Osteoblast (primary cell): ENCODE results near the gene RHOU. TPM values are rescaled to one million over a fixed set of nuclear protein-coding genes. Genes with fewer than 3 reads are reported as not detected.

ENCODE experiments used
- DNase-seq: peaks from one replicate; pipeline ENCODE4 v3.0.0; 2011; ENCODE audit warnings: low spot score, mixed read lengths; ENCODE audit not compliant: insufficient read length; ENCODE audit errors: missing footprints
- H2AFZ ChIP-seq: 2 replicates; pipeline ENCODE4 v1.6.0; 2011; ENCODE audit warnings: mild to moderate bottlenecking, low read length
- H3K27ac ChIP-seq: 2 replicates; pipeline ENCODE4 v1.5.1; 2011; ENCODE audit warnings: mild to moderate bottlenecking, low read depth, low read length, moderate library complexity
- H3K27me3 ChIP-seq: 2 replicates; pipeline ENCODE4 v1.6.0; 2012; ENCODE audit warnings: mild to moderate bottlenecking, control low read depth, inconsistent platforms, low read length, moderate library complexity; ENCODE audit not compliant: insufficient read depth
- H3K36me3 ChIP-seq: 2 replicates; pipeline ENCODE4 v1.5.1; 2011; ENCODE audit warnings: mild to moderate bottlenecking, low read length, control low read depth, moderate library complexity; ENCODE audit not compliant: insufficient read depth
- H3K4me1 ChIP-seq: 2 replicates; pipeline ENCODE4 v1.5.1; 2011; ENCODE audit warnings: mild to moderate bottlenecking, low read length, control low read depth, moderate library complexity; ENCODE audit not compliant: insufficient read depth
- H3K4me2 ChIP-seq: 2 replicates; pipeline ENCODE4 v1.6.0; 2011; ENCODE audit warnings: mild to moderate bottlenecking, low read length; ENCODE audit not compliant: insufficient read depth
- H3K4me3 ChIP-seq: fragments of 200-600 bp; sonication (generic); 3 replicates; pipeline ENCODE4 v1.5.1; 2012; ENCODE audit warnings: mild to moderate bottlenecking, low read length, inconsistent platforms; ENCODE audit not compliant: insufficient read depth
- H3K79me2 ChIP-seq: 2 replicates; pipeline ENCODE4 v1.6.0; 2012; ENCODE audit warnings: mild to moderate bottlenecking, low read length, control low read depth, inconsistent platforms; ENCODE audit not compliant: insufficient read depth
- H3K9me3 ChIP-seq: 2 replicates; pipeline ENCODE4 v1.5.1; 2011; ENCODE audit warnings: low read depth, low read length, control low read depth
- H4K20me1 ChIP-seq: 2 replicates; pipeline ENCODE4 v1.6.0; 2012; ENCODE audit warnings: mild to moderate bottlenecking, low read length, control low read depth; ENCODE audit not compliant: insufficient read depth
- CTCF ChIP-seq: IDR thresholded peaks from 2 replicates; pipeline ENCODE4 v1.5.1; 2011; ENCODE audit warnings: mild to moderate bottlenecking, low read depth, low read length, moderate library complexity; ENCODE audit errors: extremely low read depth
- total RNA-seq: library from RNA; depleted of rRNA; stranded (reverse); fragments of >200 nt; gene quantifications from 2 replicates; pipeline ENCODE4 v1.2.3, GENCODE V29; 2012

Gene RHOU
- total RNA-seq, 1 donor: 0.72 TPM

DNA sequence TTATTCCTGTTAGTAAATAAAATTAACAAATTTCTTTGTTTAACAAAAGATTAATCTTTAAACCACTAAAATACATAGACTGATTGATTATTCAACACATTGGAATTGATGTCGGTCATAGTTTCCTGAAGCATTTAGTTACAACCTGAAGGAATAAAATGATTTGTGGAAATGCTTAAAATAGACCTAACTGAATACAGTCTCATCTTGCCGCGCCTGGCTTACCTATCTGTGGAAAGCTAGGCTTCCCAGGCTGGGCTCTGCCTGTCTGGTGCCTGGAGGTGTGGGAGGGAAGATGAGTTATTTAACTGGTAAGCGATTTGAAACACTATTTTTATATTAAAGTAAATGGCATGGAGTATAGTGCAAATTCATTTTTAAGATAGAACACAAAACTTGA, 10.2 kb downstream of the RHOU start:
- H3K4me1 ChIP-seq: no peaks in the 10 kb centered on the region
- DNase-seq: no peak
- H3K27ac ChIP-seq: no peak overlapping the region
- H3K27me3 ChIP-seq: no peaks in the 10 kb centered on the region
- no peaks in the 10 kb centered on the region for H3K9me3 ChIP-seq
- H2AFZ ChIP-seq: no peak overlapping the region
- no peaks in the 10 kb centered on the region for H3K36me3 ChIP-seq
- no peak overlapping the region for H3K4me2 ChIP-seq
- no peak for TF ChIP-seq CTCF
- no peaks in the 10 kb centered on the region for H3K79me2 ChIP-seq
- H3K4me3 ChIP-seq: no peak overlapping the region
- no peaks in the 10 kb centered on the region for H4K20me1 ChIP-seq

GRCh38 chr1:228747301-228747935, 12.1 kb downstream of the RHOU start:
- H3K27ac ChIP-seq: no peak overlapping the region

GRCh38 chr1:228748029-228748428, 12.8 kb downstream of the RHOU start:
- TF ChIP-seq CTCF: no peak
- no peaks in the 10 kb centered on the region for H4K20me1 ChIP-seq
- no peak overlapping the region for H3K4me3 ChIP-seq
- H2AFZ ChIP-seq: no peak overlapping the region
- DNase-seq: no peak
- no peaks in the 10 kb centered on the region for H3K36me3 ChIP-seq
- H3K4me2 ChIP-seq: no peak overlapping the region
- H3K79me2 ChIP-seq: no peaks in the 10 kb centered on the region
- no peaks in the 10 kb centered on the region for H3K4me1 ChIP-seq
- H3K9me3 ChIP-seq: no peaks in the 10 kb centered on the region
- no peak overlapping the region for H3K27ac ChIP-seq
- H3K27me3 ChIP-seq: no peaks in the 10 kb centered on the region

More at GRCh38 chr1:228747301-228747935, 12.1 kb downstream of the RHOU start:
- Histone ChIP-seq H2AFZ (no peak overlapping the region), H3K4me2 (no peak overlapping the region), H4K20me1 (no peaks in the 10 kb centered on the region), H3K4me1 (no peaks in the 10 kb centered on the region), H3K4me3 (no peak overlapping the region), H3K79me2 (no peaks in the 10 kb centered on the region), H3K9me3 (no peaks in the 10 kb centered on the region), H3K36me3 (no peaks in the 10 kb centered on the region), H3K27me3 (no peaks in the 10 kb centered on the region)
- no peak for DNase-seq
- no peak for TF ChIP-seq CTCF

DNA sequence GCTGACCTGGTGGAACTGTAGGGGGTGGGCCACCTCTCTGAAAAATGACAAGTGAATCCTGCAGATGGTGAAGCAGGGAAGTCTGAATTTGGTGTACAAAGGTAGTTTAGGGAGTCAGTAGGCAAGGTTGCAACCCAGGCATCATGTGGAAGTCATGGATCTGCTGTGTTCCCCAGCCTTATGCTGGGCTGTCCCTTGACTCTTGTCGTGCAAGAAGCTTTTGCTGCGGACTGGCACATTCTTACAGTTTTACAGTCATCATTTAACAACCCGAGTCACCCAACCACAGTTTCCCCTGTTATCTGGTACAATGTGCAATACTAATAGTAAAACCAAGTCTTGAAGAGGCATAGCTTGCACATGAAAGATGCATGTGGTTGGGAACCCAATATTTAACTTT, 13.2 kb downstream of the RHOU start:
- H3K4me2 ChIP-seq: no peak overlapping the region
- H2AFZ ChIP-seq: no peak overlapping the region
- no peaks in the 10 kb centered on the region for H3K27me3 ChIP-seq
- no peaks in the 10 kb centered on the region for H3K9me3 ChIP-seq
- DNase-seq: no peak
- H3K36me3 ChIP-seq: no peaks in the 10 kb centered on the region
- H3K4me3 ChIP-seq: no peak overlapping the region
- no peak overlapping the region for H3K27ac ChIP-seq
- no peaks in the 10 kb centered on the region for H3K4me1 ChIP-seq
- H3K79me2 ChIP-seq: no peaks in the 10 kb centered on the region
- H4K20me1 ChIP-seq: no peaks in the 10 kb centered on the region
- no peak for TF ChIP-seq CTCF
